Left ventricle myocardium superior (tissue), 1 donor: ENCODE measurements around the gene SLC8A2. TPM values are rescaled to one million over a fixed set of nuclear protein-coding genes. Genes with fewer than 3 reads are reported as not detected.
A peak's percentile ranks its signal among the peaks of the same experiment; 100 is the strongest.

Experiments
- ATAC-seq: fragments of 200-7000 bp; cut with Tn5 transposase; one replicate; pipeline ENCODE4 v1.9.1; 2020; ENCODE audit warnings: mild to moderate bottlenecking, moderate library complexity
- DNase-seq: peaks from one replicate; pipeline ENCODE4 v3.0.0-alpha.2; 2020
- intact Hi-C: fragments of 100-400 bp; cut with micrococcal nuclease; formaldehyde crosslinking; loops from one replicate; pipeline ENCODE4 v1.11.0; 2022
- total RNA-seq: library from RNA; stranded (reverse); fragmentation: NEBNext Ultra II Directional; extraction: Animal tissue kit (Norgen Biotek cat#: 25700); gene quantifications from one replicate; pipeline ENCODE4 v1.2.1, GENCODE V29; 2021
- donor health status: DM: no; HTN: yes; CAD: no; lungs with severe emphysema.

Gene SLC8A2
- total RNA-seq, 1 donor from 2014 or later = not detected

DNA sequence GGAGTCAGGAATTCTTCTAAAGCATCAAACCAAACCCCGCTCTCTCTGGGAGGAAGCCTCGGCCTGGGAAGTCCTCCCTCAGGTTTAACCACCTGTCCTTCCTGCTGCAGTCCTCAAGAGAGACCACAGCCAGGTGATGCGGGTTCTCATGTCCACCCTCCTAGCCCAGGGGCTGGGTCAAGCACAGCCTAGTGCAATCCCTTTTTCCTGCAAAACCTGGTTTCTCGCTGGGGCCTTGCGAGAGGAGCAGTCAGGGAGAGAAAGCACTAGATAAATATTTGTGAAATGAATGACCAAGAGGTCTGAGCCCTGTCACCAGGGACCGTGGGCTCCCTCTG, 2.4 kb downstream of the SLC8A2 start:
- intact Hi-C loops = no loop called here
- no peak for DNase-seq
- ATAC-seq = no peak

DNA sequence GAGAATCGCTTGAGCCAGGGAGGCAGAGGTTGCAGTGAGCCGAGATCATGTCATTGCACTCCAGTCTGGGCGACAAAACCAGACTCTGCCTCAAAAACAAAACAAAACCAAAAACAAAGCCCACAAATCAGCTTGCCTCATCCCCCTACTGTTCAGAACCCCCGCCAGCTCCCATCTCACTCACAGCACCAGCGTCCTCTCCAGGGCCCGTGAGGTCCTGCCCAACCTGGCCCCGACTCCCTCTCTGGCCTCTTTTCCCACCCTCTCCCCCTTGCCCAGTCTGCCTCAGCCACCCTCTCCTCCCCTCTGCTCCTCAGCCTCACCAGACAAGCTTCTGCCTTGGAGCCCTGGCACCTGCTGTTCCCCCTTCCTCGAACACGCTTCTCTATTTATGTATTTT, 3.8 kb downstream of the SLC8A2 start:
- ATAC-seq (no peak), DNase-seq (no peak)
- intact Hi-C loops = no loop called here

DNA sequence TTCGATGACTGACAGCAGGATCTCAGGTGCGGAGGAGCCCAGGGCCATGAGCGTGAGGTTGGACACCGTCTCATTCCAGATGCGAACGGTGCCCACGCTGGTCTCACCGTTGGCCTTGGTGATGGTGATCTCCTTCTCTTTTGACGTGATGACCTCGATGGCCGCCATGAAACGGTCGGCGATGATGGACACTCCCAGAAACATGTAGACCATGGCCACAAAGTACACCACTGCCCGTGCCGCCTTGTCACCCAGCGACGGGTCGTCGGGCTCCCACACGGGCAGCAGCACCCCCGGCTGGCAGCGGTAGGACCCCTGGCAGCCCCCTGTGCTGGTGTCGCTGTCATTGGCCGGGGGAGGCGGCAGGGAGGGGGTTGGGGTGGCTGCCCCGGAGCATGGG, 5.7 kb downstream of the SLC8A2 start:
- DNase-seq (no peak), ATAC-seq (no peak)
- intact Hi-C loops = no loop called here

DNA sequence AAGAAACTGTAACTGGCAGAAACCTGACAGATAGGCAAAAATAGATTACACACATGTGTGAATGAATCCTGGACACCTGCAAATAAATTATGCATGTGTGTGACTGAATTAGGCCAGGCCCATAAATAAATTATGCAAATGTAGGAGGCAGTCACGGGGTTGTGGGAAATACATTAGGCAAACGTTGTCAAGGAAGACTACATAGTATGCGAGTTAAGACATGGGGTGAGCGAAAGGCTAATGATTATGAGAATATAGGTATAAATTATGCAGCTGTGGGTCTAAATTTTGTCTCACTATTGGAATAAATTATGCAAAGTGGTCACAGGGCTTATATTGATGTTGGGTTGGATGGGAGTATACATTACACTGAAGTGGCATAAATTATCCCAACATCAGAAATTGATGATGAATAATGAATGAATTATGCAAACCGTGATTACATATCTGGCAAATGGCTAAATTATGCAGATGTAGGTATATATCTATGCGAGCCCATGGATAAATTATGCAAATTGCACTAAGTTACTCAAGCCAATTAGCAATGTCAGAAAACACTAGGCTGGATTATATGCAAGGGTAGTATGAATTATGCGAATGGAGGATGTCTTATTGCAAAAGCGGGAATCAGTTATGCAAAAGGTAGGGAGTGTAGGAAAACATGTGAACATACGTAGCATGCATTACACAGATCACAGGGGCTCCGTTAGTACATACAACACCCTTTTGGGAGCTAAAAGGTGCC, 6.8 kb downstream of the SLC8A2 start:
- no peak for ATAC-seq
- no peak for DNase-seq
- intact Hi-C loops = no loop called here

DNA sequence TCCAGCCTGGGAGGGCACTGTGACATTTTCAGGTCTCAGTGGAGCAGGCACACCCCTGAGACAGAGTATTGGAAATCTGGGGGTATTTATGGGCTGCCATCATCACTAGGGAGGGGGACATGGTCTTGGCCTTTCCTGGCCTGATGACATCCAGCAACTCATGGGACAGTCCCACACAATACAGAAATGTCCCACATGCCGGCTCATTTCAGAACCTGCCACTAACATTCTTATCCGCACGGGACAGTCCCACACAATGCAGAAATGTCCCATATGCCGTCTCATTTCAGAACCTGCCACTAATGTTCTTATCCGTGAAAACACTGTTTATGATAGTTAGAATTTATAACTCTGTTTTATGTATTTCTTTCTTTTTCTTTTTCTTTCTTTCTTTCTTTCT, 9.8 kb downstream of the SLC8A2 start:
- DNase-seq (no peak), ATAC-seq (no peak)
- intact Hi-C loops = no loop called here

DNA sequence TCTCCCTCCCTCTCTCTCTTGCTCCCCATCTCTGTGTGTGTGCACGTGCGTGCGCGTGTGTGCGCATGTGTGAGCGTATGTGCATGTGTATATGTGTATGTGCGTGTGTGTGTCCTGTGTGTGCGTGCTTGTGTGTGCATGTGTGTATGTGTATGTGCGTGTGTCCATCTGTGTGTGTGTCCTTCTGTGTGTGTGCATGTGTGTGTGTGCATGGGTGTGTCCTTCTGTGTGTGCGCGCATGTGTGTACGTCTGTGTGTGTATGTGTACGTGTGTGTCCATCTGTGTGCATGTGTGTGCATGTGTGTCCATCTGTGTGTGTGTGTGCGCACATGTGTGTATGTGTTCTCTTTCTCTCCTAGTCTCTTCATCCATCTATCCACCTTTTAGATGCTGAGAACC, 12.2 kb downstream of the SLC8A2 start:
- no peak for DNase-seq
- intact Hi-C loops = no loop called here
- ATAC-seq = no peak

DNA sequence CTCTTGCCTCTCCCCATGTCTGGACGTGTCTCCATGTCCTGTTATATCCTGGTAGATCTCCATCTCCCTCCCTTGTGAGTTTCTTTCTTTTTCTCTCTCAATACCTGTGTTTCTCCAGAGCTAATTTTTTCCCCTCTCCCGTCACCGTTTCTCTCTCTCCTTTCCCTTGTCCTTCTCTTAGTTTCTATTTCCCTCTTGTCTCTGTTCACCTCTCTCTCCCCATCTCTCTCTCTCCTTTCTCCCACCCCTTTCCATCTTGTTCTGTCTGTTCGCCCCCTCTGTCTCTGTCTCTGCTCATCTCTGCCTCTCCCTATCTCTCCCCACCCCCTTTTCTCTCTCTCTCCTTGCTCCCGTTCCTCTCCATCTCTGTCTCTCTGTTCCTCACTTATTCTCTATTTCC, 13.0 kb downstream of the SLC8A2 start:
- intact Hi-C loops = no loop called here
- DNase-seq = no peak

DNA sequence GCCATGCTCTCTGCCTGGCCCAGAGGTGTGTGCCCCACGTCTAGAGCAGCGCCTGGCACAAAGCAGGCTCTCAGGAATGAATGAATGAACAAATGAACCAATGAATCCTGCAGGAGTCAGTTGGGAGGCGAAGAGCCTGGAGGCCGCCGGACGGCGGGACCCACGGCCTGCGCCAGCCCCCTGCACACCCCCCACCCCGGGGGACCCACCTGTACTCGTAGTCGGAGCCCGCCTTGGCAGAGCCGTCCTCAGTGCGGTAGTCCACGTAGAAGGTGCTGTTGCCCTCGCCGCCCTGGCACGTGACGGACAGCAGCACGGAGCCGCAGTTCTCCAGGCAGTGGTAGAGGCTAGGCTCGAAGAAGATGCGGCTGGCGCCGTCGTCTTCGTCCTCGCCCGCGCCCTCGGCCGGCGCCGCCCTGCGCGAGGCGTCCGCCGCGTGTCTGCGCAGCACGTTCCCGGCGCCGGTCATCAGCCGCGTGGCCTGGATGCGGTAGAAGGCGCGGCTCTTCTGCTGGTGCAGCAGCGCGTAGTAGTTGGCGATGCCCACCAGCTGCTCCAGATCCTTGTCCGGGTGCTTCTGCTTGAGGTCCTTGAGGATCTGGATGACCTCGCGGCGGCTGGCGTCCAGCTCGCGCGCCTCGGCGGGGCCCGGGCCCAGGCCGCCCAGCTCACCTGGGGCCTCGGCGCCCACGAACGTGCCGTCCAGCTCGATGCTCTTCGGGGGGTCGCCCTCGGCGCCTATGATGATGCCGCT, 14.8 kb downstream of the SLC8A2 start:
- ATAC-seq (no peak), DNase-seq (no peak)
- intact Hi-C loops = no loop called here

More for the DNA sequence above, 13.0 kb downstream of the SLC8A2 start:
- ATAC-seq = no peak

DNA sequence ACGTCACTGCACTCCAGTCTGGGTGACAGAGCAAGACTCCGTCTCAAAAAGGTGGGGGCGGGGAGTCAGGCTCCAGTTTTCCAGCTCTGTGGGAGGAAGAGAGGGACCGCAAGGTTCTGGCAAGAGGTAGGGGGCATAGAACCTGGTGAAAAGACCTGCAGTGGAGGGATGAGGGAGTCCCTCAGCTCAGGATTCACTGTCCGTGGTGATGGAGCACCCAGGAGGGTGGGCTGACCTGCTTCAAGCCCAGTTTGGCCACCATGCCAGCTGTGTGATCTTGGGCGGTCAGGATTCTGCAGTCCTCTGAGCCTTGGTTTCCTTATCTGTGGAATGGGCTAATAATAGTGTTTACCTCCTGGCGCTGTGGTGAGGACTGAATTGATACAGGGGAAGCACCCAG, 21.2 kb downstream of the SLC8A2 start:
- DNase-seq (no peak), ATAC-seq (no peak)
- intact Hi-C loops = no loop called here

DNA sequence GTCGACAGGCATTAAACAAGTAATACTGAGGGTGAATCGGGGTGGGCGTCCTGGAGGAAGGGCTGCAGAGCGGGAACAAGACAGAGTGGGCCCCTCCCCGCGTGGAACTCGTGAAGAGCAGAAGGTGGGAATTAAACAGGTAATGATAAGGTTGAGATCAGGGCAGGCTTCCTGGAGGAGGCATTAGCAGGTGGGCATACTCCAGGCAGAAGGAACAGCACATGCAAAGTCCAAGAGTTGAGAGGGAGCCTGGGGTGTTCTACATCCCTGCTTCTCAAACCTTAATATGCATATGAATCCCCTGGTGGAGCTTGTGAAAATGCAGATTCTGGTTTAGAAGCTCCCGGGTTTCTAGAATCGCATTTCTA, 23.3 kb downstream of the SLC8A2 start:
- no peak for DNase-seq
- intact Hi-C loops = no loop called here

DNA sequence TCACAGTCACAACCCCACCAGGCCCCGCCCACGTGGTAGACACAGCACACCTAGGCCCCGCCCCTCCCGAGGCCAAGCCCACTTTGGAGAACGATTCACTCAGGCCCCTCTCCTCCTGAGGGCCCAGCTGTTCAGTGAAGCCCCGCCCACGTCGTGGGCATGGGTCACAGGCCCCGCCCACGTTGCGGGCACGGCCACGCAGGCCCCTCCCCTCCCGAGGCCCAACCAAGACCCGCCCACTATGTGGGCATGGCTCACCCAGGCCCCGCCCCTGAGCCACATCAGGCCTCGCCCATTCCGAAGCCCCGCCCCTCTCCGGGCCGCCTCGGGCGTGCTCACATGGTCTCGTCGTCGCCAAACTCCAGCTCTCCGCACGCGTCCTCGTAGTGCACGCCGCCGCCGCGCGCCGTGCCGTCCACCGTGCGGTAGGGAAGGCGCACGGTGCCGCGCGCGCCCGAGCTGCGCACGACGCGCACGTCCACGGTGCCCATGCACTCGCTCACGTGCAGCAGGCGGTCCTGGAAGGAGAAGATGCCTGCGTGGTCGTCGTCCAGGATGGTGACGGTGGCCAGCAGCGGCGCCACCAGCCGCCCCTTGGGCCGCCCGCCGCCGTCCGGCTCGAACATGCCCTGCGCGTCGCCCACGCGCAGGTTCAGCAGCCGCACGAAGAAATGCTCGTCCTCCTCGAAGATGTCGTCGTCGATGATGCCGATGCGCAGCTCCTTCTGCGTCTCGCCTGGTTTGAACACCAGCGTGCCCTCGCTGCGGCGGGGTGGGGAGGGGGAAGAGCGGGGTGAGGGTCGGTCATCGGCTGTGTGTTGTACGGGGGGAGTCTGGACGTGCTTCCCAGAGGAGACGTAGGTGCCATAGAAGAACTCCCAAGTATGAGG, 24.0 kb downstream of the SLC8A2 start:
- intact Hi-C loops = no loop called here
- peak; percentile 31 for ATAC-seq
- peak; percentile 47 for DNase-seq

More for the DNA sequence above, 23.3 kb downstream of the SLC8A2 start:
- ATAC-seq = no peak

DNA sequence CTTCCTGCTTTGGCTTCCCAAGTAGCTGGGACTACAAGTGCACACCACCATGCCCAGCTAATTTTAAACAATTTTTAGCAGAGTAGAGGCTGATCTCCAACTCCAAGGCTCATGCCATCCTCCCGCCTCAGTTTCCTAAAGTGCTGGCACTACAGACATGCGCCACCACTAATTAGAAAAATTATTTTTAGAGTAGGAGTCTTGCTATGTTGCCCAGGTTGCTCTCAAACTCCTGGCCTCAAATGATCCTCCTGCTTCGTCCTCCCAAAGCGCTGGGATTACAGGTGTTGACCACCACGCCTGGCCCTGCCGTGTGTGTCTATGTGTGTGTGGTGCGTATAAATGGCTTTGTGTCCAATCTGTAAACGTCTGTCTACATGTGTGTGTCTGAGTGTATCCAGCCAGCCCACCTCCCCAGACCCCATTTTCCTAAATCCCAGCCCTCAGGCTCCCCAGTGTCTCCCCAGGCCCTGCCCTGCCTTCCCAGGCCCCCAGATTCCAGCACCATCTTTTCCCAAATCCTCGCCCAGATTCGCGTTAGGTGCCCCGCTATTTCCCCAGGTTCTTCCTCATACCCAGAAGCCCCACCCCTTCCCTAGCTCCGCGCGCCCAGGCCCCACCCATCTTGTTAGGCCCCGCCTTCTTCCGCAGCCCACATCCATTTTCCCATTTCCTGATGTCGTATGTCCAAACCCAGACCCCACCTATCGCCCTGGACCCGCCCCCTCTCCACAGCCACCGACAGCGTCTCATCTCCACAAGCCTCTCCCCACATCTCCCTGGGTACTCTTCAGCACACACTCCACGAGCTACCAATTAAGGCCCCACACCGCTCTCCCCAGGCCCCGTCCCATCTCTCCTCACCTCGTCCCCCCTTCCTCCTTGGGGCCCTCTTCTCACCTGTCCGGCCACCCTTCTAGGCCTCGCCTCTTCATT, 24.9 kb downstream of the SLC8A2 start:
- DNase-seq (no peak), ATAC-seq (no peak)
- intact Hi-C loops = no loop called here

DNA sequence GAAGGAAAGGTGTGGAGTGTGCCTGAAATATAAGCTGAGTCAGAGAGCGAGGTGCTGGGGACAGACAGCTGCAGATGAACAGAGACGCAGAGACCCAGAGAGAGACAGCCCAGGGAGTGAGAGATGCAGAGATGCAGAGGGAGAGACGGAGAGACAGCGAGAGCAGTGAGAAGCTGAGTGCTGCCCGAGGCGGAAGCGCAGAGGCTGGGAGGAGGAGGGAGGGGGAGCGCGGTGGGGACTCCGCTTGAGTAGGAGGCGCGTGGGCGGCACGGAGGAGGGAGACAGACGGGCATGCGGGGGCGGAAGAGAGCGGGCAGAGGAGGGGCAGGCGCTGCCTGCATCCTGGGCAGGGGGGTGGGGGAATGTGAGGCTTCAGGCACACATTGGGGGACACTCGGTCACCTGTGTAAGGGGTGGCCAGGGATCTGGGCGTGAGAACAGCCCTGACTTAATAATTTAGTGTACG, 25.7 kb downstream of the SLC8A2 start:
- no peak for ATAC-seq
- DNase-seq = peak; percentile 44
- intact Hi-C loops = no loop called here

DNA sequence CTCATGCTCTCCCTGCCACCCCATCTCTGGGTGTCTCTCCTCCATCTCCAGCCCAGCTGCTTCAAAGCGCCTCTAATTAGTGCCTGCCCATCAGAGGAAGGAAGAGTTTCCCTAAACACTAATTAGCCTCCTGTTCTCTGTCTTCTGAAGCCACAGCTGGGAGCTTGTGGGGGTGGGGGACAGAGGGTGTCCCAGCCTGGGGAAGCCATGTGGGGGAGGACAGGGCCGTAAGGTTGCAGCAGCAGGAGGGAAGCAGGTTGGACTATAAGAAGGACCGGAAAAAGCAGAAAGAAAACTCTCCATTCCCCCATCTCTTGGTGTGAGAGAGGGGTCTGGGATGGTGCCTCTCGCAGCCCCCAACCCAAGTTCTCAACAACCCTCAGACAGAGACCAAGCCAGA, 26.2 kb downstream of the SLC8A2 start:
- ATAC-seq (no peak), DNase-seq (no peak)
- intact Hi-C loops = no loop called here

DNA sequence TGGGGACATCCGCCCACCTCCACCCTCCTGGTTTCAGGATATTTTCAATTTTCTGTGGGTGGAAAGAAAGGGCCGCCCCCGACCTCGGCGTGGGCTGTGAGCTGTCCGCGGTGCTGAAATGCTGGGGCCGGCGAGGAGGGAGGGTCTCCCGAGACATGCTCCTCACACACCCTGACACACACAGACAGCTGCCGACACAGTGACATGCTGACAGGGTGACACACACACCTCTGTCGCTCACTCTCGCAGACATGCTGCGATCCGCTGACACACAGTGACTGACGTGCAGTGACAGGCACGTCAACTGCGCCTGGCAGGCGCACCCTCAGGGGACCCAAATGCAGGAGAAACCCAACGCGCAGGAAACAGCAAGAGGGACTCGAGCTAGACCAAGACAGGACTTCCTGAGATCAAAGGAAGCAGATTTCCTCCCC, 27.3 kb downstream of the SLC8A2 start:
- no peak for ATAC-seq
- DNase-seq = no peak
- intact Hi-C loops = no loop called here

DNA sequence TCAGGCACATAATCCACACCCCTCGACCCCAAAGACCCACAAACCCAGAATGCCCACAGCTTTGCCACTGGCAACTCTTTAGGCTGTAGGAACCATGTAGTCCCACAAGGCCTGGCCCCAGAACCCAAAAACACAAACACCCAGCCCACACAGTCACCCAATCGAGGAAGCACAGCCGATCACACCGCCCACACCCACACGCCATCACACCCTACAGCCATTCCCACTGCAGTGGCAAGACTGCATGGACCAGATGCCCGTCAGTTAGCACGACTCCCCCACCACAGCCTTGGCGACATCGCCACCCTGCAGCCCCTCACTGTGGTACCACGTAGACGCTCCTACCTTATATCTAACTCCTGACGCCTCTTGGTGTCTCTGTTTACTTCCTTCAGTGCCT, 28.4 kb downstream of the SLC8A2 start:
- intact Hi-C loops = no loop called here
- DNase-seq = no peak
- no peak for ATAC-seq

DNA sequence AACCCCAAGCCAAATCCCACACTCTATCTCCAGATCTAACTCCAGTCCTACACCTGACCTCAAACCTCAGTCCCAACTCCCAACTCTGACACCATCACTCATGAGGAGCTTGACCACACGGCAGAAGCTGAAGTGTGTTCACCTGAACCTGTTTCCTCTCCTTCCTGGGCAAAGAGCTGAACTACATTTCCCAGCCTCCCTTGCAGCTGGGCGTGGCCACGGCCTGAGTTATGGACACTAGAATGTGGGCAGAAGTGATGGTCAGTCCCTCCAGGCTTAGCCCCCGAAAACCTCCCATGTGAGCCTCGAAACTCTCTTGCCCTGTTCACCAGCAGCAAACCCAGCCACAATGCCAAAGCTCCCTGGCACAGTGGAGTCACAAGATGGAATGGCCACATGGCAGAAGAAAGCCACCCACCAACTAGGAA, 32.9 kb downstream of the SLC8A2 start:
- DNase-seq (no peak), ATAC-seq (no peak)
- intact Hi-C loops = loop anchor here (5.0 kb wide), 1 partner anchor 268 kb away; no protein-coding TSS in a partner anchor

DNA sequence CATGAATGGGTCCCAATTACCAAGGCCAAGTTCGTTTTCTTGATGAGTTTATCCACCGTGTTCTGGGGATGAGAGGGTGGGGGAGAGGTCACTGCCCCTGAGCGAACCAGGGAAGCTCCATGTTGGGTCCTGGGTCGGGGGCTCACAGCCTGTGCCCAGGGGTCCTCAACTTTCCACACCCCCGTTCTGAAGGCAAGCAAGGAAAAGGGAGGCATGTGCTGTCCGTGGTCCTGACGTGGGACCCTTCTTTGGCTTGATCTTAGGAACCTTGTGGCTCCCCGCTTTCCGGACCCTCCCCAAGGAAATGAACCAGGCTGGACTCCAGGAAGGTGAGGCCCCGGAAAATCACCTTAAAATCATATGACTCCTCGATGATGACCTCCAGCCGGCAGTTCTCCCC, 34.2 kb downstream of the SLC8A2 start:
- ATAC-seq (no peak), DNase-seq (no peak)
- intact Hi-C loops = loop anchor here (5.0 kb wide), 1 partner anchor 270 kb away; no protein-coding TSS in a partner anchor
